Ovary (tissue), 9 donors: ENCODE results near the gene UGT1A1. TPM values are rescaled to one million over a fixed set of nuclear protein-coding genes. Genes with fewer than 3 reads are reported as not detected.
"Not testable (repeated sequence)": the region's sequence is repeated elsewhere in the genome, so short reads cannot be mapped to it uniquely, and the experiment has no call there.

Source experiments
- DNase-seq, 5 donors: peaks; one replicate each; pipeline ENCODE4 v3.0.0-alpha.2; 2019 to 2020
- H3K27ac ChIP-seq, 2 donors: fragments of 200-600 bp; one replicate each; pipeline versions ENCODE4 v1.5.1 to v1.8.0; 2019 to 2022
- H3K27me3 ChIP-seq: fragments of 200-600 bp; one replicate; pipeline ENCODE4 v1.8.0; 2022
- H3K36me3 ChIP-seq: fragments of 200-600 bp; sonication (generic); one replicate; pipeline ENCODE4 v1.5.1; 2019
- H3K4me1 ChIP-seq: one replicate; pipeline ENCODE4 v1.8.1; 2013; ENCODE audit warnings: mild to moderate bottlenecking, moderate library complexity; ENCODE audit not compliant: insufficient read depth
- H3K4me3 ChIP-seq: fragments of 200-600 bp; sonication (generic); one replicate; pipeline ENCODE4 v1.5.1; 2017
- H3K9me3 ChIP-seq, 2 donors: fragments of 200-600 bp in 1 of 2; sonication (generic) in 1 of 2; one replicate each; pipeline versions ENCODE4 v1.5.1 to v1.8.1; 2013 to 2019; ENCODE audit warnings: mild to moderate bottlenecking in 1 of 2, moderate library complexity in 1 of 2
- CTCF ChIP-seq, 3 donors: fragments of 450-650 bp in 2 of 3; fragments of 200-600 bp in 1 of 3; IDR thresholded peaks; one replicate each; pipeline versions ENCODE4 v1.5.1 to v1.8.0; 2016 to 2022; ENCODE audit warnings: antibody characterized with exemption in 3 of 3, mild to moderate bottlenecking in 1 of 3
- EP300 ChIP-seq: sonication (generic); formaldehyde crosslinking; IDR thresholded peaks from one replicate; pipeline ENCODE4 v1.6.1; 2017; ENCODE audit warnings: antibody characterized with exemption
- POLR2A ChIP-seq: fragments of 450-650 bp; IDR thresholded peaks from one replicate; pipeline ENCODE4 v1.6.1; 2017; ENCODE audit warnings: antibody characterized with exemption, mild to moderate bottlenecking, moderate library complexity
- WGBS, 3 donors: extraction: QIAGEN DNeasy Blood & Tissue Kit in 1 of 3; methylation state at CpG; one replicate each; pipeline versions ENCODE4 v1.1.5 to v1.1.7; 2013 to 2017; 5-methylcytosine and 5-hydroxymethylcytosine counted together
- intact Hi-C, 4 donors: fragments of 100-400 bp; cut with DNase I; formaldehyde crosslinking; loops; one replicate each; pipeline versions ENCODE4 v1.11.0 to v1.15.1; 2022 to 2023
- polyA plus RNA-seq, 2 donors: library from polyadenylated mRNA; stranded (reverse); fragments of 200-250 nt in 1 of 2; fragments of 350-450 nt in 1 of 2; fragmentation: Illumina TruSeq in 1 of 2; extraction: RNeasy Lipid Tissue Mini Kit (QIAGEN cat#74804) in 1 of 2; gene quantifications; one replicate each; pipeline ENCODE4 v1.2.3, GENCODE V29; 2013 to 2014
- total RNA-seq, 7 donors: library from RNA; depleted of rRNA in 2 of 7; stranded (reverse); fragments of >200 nt in 2 of 7; fragmentation: NEBNext Ultra II Directional in 3 of 7; extraction: Animal tissue kit (Norgen Biotek cat#: 25700) in 3 of 7; gene quantifications; one replicate each; pipeline versions ENCODE4 v1.1.0 to v1.2.4, GENCODE V29; 2016 to 2023
- donor health status: DM: no; HTN: no; CAD: no; lungs with moderate emphysema.
- donor health status: DM: no; HTN: no; CAD: no.
- donor health status: Bipolar disorder and iron deficiency.
- donor health status: DM: yes; HTN: yes; CAD: no.
- donor health status: DM: no; HTN: no; CAD: no.
- donor health status: DM: yes; HTN: yes; CAD: no.

The UGT1A1 gene
- total and polyA plus RNA-seq, 9 donors, result 0.13 to 0.15 TPM; not detected in 7

GRCh38 chr2:233751212-233752009, 8.7 kb upstream of the UGT1A1 start:
- DNase-seq, H3K4me3 ChIP-seq, intact Hi-C loops, H3K4me1 ChIP-seq, H3K27me3 ChIP-seq, H3K27ac ChIP-seq, H3K9me3 ChIP-seq, H3K36me3 ChIP-seq: not testable (repeated sequence)
- WGBS, 3 donors, result 62 to 71% (median 65%) methylated on average over 2 of the region's 2 CpGs

- Histone ChIP-seq H3K4me3 (no peak overlapping the region), H3K27me3 (no peaks in the 10 kb centered on the region), H3K9me3 (peaks cover 0 to 4% of the 10 kb centered on the region in 2 donors), H3K27ac (no peak overlapping the region), H3K36me3 (no peaks in the 10 kb centered on the region), H3K4me1 (no peaks in the 10 kb centered on the region)
- DNase-seq, result no peak
- intact Hi-C loops, result no loop called here
- WGBS, 3 donors, result 89 to 95% (median 94%) methylated on average over 42 to 44 of the region's 44 CpGs
- no peak for TF ChIP-seq POLR2A
- no peak for TF ChIP-seq CTCF (IDR thresholded peaks at IDR 0.05)
- TF ChIP-seq EP300, result no peak
Observed at GRCh38 chr2:233754872-233755611, 5.0 kb upstream of the UGT1A1 start.

GRCh38 chr2:233756429-233757081, 3.5 kb upstream of the UGT1A1 start:
- DNase-seq, result no peak
- TF ChIP-seq EP300, result no peak
- TF ChIP-seq POLR2A, result no peak
- no peak for TF ChIP-seq CTCF (IDR thresholded peaks at IDR 0.05)
- H3K27me3 ChIP-seq, result no peaks in the 10 kb centered on the region
- intact Hi-C loops, result no loop called here
- no peaks in the 10 kb centered on the region for H3K36me3 ChIP-seq
- H3K4me3 ChIP-seq, result no peak overlapping the region
- H3K4me1 ChIP-seq, result no peaks in the 10 kb centered on the region
- WGBS, 3 donors, result 71 to 80% (median 75%) methylated on average over 7 of the region's 7 CpGs
- no peak overlapping the region for H3K27ac ChIP-seq
- H3K9me3 ChIP-seq, result no peaks in the 10 kb centered on the region

- TF ChIP-seq CTCF (IDR thresholded peaks at IDR 0.05), result no peak
- no peak for TF ChIP-seq POLR2A
- no peak for TF ChIP-seq EP300
- Histone ChIP-seq H3K4me1 (no peaks in the 10 kb centered on the region), H3K4me3 (no peak overlapping the region), H3K27ac (no peak overlapping the region), H3K9me3 (no peaks in the 10 kb centered on the region), H3K27me3 (no peaks in the 10 kb centered on the region), H3K36me3 (no peaks in the 10 kb centered on the region)
- DNase-seq, result no peak
- intact Hi-C loops, result no loop called here
Observed at GRCh38 chr2:233758141-233758540, 1.9 kb upstream of the UGT1A1 start.
